Measurements from ENCODE around the gene ZNF765.
"Not testable (repeated sequence)": the region's sequence is repeated elsewhere in the genome, so short reads cannot be mapped to it uniquely, and the experiment has no call there.

ZNF765 gene

DNA sequence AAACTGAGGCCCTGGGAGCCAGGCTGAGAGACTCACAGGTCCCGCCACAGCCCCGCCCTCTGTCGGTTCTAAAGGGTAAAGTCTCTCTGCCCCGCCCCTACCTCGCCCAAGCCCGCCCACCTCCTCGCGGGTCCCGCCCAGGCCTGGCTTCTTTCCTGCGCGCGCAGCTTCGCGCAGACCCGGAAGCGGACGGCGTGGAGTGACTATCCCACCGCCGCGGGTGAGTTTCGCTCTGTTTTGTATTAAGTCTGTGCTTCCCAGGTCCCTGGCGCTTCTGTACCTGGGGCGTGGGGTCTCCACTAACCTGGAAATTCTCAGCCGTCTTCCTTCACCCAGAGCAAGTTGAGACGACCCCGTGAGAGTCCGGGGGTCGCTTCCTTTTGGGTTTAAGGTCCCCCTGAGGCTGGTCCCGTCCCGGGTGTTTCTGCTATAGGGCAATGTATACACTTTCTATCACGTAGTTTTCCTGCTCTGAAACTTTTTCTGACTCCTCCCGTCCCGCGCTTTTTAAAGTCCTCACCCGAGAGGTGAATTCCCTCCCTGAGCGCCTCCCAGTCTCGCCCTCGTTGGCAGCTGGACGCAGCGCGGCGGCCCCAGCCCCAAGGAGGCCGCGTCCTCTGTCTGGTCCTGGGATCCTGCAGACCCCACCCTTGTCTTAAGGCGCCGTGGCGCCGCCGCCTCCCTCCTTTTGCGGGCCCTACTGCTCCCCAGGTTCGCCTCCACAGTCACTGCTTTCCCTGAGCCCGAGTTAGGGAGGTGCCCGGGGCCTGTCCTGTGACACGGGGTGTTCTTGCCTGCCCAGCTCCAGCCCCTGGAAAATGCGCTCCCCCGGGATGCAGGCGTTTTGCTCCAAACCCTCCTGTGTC is at the start of gene ZNF765:
TSS of gene ZNF765 (plus strand) at position 176 of the 866 bp plus-strand sequence. CDS start 2,867 bp downstream, outside the sequence.
- peak; percentile 81 for DNase-seq

DNA sequence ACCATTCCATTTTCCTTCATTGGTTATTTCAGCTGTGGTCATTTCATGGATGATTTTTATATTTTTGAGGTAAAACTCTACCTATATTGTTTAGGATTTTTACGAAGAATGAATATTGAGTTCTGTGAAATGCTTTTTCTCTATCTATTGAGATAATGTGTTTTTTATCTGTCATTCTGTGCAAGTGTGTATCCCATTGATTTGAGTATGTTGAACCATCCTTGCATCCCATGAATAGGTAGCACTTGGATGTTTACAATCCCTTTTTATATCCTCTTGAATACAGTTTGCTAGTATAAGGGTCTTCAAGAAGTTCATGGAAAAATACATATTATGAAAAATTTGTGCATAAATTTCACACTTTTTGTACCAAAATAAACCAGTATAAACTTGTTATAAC is 39.2 kb upstream of the ZNF765 start:
- no peak for DNase-seq

DNA sequence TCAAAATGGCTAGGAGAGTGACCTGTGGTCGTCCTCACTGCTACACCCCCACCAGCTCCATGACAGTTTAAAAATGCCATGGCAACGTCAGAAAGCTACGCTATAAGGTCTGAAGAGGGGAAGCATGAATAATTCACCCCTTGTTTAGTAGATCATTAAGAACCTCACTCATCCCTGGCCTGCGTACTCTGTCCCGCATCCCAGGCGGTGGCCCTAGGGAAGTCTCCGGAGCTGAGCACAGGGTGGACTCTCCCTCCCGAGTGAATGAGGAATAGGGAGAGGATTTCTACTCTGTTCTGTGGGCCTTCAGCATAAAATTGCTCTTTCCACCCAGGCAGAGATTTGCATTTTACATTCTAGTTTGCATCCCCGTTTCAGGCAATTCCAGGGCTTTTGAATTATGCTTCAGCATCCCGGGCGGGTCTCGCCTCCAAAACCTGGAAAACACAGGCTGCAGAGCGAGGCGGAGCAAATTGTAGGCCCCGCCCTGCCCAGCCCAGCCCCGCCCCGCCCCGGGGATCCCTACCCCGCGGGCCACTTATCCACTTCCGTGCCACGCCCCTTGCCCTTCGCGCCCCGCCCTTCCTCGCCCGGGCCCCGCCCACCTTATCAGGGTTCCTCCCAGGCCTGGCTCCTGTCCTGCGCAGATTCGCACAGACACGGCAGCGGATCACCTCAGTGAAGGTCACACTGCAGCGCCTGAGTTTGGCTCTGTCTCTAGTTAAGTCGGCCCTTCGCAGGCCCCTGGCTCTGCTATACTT is 36.9 kb upstream of the ZNF765 start:
- DNase-seq, result no peak

- DNase-seq, result not testable (repeated sequence)
Observed at GRCh38 chr19:53360056-53360455, 34.9 kb upstream of the ZNF765 start.

DNA sequence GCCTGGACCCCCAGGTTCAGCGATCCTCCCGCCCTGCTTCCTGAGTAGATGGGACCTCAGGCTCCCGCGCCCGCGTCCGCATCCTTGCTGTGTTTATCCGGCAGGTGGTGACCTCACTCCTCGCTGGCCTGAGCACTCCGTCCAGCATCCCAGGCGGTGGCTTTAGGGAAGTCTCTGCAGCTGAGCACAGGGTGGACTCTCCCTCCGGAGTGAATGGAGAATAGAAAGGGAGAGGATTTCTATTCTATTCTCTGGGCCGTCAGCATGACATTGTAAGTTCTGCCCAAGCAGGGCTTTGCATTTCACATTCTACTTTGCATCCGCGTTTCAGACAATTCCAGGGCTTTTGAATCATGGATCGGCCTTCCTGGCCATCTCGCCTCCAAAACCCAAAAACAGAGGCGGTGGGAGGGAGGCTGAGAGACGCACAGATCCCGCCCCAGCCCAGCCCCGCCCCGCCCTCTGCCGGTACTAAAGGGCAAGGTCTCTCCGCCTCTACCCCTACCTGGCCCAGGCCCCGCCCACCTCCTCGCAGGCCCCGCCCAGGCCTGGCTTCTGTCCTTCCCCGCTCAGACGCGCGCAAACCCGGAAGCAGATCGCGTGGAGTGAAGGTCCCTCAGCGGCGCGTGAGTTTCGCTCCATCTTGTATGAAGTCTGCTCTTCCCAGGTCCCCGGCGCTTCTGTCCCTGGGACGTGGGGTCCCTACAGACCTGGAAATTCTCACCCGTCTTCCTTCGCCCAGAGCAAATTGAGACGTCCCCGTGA is 29.6 kb upstream of the ZNF765 start, which contains the start of gene ZNF525:
TSS of gene ZNF525 (plus strand) at position 572 of the 765 bp plus-strand sequence. CDS start 6,577 bp downstream, outside the sequence.
- peak; percentile 59 for DNase-seq

GRCh38 chr19:53365899-53366493 is 29.0 kb upstream of the ZNF765 start:
- DNase-seq, result no peak

GRCh38 chr19:53372196-53372595 is 22.8 kb upstream of the ZNF765 start:
- DNase-seq, result no peak

GRCh38 chr19:53374288-53374687 is 20.7 kb upstream of the ZNF765 start:
- DNase-seq, result no peak

GRCh38 chr19:53374743-53375142 is 20.2 kb upstream of the ZNF765 start:
- DNase-seq, result no peak

- no peak for DNase-seq
Observed at GRCh38 chr19:53381376-53381775, 13.6 kb upstream of the ZNF765 start.

- no peak for DNase-seq
Observed at GRCh38 chr19:53388168-53388567, 6.8 kb upstream of the ZNF765 start.

DNA sequence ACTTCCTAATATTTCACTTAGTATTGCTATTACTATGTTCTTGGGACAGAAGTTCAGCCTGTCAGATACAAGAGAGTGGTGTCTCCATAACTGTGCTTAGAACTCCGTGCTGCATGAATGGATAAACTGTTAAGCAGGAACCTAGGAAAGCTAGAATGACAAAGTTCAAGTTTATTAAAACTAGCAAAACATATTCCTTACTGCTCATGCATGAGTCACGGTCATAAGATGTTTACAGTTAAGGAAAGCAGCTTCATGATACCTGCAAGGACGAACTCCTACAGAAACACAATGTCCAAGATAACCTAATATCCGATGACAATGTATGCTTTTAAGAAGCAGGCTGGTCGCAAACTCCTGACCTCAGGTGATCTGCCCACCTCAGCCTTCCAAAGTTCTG is 6.0 kb upstream of the ZNF765 start:
- DNase-seq, result no peak

DNA sequence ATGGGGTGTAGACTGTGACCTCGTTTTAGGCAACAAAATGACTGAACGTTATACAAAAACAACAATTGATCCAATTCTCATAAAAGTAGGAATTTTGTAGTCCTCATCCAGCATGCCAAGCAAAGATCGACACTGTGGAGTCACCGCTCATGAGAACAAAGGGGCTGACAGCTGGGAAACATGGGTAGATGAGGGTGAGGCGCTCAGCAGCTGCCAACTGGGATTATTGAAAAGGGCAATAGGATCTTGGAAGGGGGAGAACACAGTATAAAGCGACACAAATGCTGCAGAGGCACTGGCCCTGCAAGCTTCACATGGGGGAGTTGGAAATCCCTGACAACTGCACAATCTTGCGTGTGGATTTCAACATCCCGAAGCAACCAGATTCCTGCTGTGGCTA is 5.4 kb upstream of the ZNF765 start:
- DNase-seq, result peak; percentile 8

DNA sequence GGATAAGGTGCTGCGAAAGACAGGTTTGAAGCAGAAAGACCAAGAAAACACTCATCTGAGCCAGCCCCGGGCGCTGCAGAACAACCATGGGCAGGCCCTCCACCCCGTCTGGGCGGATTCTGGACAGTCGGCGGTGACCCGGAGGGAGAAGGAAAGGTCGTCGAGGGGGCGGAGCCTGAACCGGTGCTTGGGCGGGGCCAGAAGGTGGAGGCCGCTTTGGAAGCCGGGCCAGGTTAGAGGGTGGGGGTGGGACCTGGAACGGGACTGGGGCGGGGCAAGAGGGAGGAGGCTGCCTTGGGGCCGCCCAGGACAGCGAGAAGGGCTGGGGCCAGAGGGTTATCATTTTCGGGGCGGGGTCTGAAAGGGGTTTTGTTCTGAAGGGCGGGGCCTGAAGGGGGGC is 5.0 kb upstream of the ZNF765 start:
- DNase-seq, result no peak

DNA sequence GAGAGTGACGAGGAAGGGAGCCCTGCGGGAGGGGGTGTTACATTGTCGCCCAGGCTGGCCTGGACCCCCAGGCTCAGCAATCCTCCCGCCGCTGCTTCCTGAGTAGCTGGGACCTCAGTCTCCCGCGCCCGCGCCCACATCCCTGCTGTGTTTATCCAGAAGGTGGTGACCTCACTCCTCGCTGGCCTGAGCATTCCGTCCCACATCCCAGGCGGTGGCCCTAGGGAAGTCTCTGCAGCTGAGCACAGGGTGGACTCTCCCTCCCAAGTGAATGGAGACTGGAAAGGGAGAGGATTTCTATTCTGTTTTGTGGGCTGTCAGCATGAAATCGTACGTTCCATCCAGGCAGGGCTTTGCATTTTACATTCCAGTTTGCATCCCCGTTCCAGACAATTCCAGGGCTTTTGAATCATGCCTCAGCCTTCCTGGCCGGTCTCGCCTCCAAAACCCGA is 401 bp upstream of the ZNF765 start:
- DNase-seq, result peak; percentile 52

DNA sequence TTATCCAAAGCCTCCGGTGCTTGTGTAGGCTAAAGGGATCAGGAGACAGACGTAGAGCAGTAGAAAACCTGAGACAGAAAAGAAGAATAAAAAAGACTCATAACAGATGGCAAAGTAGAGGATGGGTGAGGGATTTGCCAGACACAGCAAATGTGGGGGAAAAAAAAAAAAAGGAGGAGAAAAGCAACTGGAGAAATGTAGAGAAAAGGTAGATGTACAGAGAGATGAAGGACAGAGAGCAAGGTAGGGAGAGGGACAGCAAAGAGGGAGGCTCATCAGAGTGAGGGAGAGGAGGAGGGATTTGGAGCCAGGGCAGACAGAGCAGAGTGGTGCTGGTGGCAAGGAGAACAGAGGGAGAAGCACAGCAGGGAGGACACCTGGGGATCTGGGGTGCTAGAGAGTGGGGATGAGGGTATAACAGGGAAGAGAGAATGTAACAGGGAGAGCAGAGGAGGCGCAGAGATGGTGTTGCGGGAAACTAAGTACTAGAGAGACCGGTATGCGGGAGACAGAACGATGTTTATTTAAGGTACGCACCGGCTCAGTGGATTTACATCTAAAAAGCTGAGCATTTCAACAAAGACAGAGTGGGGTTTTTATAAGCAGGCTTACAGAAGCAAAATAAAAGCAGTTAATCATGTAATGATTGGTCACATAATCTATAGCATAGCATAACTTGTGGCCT is 1.0 kb downstream of the ZNF765 start:
- DNase-seq, result not testable (repeated sequence)

DNA sequence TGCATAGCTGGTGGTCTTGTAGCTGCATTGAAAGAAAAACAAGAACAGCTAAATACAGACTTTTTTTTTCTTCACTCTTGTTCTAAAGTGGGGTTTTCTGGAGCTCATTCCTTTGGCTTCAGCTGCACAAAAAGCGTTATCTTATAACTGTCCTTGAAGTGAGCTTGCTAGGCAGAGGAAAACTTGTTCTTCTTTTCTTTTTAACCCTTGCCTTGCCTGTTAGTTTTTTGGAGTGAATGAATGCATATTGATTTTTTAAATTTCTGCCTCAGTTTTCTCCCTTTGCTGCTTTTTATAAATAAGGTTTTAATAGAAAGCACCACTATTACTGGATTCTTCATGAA is 1.5 kb downstream of the ZNF765 start:
- no peak for DNase-seq

DNA sequence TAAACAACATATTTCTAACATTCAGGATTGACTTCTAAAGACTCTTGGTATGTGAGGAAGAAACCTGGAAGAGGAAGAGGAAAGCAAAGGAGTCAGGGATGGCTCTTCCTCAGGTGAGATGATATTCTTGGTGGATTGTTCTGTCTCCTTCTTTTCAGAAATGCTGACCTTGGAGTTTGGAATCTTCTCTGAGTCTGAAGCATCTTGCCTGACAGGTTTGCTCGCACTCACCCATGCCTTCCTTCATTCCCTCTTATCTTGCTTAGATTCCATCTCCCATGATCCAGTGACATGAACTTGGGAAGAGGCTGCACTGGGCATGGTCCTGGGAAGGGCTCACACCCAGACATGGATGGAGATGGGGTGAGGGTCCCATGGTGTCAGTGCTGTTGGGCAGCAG is 3.0 kb downstream of the ZNF765 start:
- not testable (repeated sequence) for DNase-seq

DNA sequence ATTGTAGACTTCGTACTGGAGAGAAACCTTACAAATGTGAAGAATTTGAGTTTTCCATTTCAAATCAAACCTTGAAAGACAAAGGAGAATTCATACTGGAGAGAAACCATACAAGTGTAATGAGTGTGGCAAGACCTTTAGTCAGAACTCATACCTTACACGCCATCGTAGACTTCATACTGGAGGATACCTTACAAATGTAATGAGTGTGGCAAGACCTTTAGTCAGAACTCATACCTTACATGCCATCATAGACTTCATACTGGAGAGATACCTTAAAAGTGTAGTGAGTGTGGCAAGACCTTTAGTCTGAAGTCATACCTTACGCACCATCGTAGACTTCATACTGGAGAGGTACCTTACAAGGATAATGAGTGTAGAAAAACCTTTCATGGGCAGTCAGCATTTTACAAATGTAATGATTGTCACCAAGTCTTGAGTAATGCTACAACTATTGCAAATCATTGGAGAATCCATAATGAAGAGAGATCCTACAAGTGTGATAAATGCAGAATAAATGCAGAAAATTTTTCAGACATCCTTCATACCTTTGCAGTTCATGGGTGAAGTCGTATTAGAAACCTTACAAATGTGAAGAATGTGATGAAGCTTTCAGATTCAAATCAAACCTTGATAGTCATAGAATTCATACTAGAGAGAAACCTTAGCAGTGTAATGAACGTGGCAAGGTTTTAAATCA is 14.7 kb downstream of the ZNF765 start:
- DNase-seq, result no peak

- DNase-seq, result not testable (repeated sequence)
Observed at GRCh38 chr19:53420520-53421315, 25.8 kb downstream of the ZNF765 start.

DNA sequence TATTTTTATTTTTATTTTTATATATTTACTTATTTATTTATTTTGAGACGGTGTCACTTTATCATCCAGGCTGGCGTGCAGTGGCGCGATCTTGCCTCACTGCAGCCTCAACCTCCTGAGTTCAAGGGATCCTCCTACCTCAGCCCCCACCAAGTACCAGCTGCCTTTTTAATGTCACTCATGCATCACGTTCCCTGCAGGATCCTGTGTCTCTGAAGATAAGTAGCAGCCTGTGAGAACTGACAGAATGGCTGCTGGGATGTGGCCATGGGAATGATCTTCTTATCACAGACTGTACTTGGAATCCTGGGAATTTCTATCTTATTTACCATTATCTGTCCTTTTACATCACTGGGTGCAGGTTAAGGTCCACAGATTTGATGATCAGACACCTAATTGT is 27.6 kb downstream of the ZNF765 start:
- no peak for DNase-seq

Data from NCI-H1092 treated with DMSO at 0.1 percent for 48 hours (cell line).